NCI-H2196 (cell line): Measurements from ENCODE around the gene PRCD.
"Not testable (repeated sequence)": the region's sequence is repeated elsewhere in the genome, so short reads cannot be mapped to it uniquely, and the experiment has no call there.

Experiments used
- DNase-seq: peaks from one replicate; lab custom pipeline; 2025; ENCODE audit not compliant: unreplicated experiment; lab: John Stamatoyannopoulos, UW

The PRCD gene

DNA sequence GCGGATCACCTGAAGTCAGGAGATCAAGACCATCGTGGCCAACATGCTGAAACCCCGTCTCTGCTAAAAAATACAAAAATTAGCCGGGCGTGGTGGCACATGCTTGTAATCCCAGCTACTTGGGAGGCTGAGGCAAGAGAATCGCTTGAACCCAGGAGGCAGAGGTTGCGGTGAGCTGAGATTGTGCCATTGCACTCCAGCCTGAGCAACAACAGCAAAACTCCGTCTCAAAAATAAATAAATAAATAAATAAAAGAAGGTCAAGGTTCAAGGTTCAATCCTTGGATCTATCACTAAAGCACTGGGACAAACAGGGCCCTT lies 14.4 kb upstream of the PRCD start:
- DNase-seq, result not testable (repeated sequence)

DNA sequence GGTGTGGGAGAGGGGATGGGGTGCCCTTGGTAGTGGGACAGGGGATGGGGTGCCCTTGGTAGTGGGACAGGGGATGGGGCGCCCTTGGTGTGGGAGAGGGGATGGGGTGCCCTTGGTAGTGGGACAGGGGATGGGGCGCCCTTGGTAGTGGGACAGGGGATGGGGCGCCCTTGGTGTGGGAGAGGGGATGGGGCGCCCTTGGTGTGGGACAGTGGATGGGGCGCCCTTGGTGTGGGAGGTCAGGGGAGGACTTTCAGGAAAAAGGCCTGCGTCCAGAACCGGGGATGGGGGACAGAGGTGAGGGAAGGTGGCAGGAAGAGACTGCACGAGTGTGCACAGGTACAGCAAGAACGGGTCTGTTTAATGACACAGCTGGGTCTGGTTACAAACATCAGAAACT lies 12.8 kb upstream of the PRCD start:
- not testable (repeated sequence) for DNase-seq

- no peak for DNase-seq
These were observed 12.3 kb upstream of the PRCD start for GRCh38 chr17:76527430-76528111.

DNA sequence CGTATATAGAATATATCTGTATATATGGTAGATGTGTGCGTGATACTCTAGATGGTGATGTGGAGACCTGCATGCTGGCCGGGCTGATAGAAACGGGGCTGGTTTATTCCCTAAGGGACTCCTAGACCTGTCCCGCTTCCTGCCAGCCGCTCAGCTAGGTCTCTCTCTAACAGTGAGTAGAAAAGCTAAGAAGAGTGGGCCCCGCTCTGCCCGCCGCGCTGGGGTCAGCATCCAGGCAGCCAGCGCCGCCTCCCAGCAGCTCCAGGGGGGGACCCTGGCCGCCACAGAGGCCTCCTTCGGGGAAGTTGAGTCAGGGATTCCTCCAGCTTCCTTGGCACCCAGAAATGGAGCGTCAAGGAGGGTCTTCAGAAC lies 11.7 kb upstream of the PRCD start:
- no peak for DNase-seq

DNA sequence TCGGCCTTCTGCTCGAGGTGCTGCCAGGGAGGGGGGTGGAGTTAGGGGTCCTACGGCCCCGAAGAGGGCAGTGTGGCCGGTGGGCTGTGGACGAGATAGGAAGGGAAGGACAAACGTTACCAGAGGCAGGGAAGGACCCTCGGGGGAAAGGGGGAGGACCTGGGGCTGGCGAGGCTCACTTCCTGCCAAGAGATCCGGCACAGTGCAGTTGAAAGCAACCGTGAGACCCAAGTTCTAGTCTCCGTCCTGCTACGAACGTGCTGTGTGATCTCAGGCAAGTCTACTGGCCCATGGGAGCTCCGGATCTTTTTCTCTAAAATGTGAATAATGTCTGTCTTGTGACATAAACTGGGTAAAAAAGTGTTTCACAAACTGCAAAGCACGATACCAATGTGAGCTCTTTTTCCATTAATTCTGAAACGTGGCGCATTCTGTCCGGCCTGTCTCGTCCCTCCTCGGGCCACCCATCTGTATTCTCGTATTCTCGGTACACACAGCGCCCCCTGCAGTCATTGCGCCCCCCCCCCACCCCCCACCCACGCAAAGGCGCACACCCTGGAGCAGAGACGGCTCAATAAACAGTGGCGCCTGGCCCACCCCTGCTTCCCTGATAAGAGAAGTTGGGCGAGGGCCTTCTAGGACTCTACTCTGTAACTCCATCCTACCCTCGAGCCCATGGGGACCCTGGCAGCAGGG lies 11.2 kb upstream of the PRCD start:
- DNase-seq, result no peak

GRCh38 chr17:76529224-76530094 lies 10.4 kb upstream of the PRCD start:
- no peak for DNase-seq

DNA sequence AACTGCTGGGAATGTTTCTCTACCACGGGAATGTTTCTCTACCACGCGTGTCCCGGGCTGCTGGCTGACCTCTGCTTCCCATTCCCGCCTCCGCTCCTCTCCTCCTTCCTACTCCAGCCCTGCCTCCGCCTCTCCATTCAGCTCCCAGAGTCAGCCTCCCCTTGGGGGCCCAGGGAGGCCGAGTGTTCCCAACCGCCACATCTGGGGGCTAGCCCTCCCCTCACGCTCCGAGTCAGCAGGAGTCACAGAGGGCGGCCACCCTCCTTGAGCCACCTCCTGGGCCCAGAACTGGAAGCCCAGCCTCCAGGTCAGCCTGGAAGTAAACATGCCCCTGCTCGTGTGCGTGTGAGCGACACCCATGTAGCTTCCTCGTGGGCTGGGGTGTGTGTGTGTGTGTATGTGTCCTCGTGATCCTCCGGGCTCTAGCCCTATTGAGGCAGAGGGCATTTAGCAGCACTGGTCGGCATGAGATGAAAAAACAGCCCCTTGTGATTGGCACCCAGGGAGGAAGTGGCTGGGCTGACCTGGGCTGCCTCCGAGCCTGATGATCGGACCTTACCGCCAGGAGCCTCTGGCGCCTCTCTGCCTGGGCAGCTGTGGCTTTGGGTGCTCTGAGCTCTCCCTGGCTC lies 9.6 kb upstream of the PRCD start:
- no peak for DNase-seq

- DNase-seq, result no peak
These were observed 8.9 kb upstream of the PRCD start for GRCh38 chr17:76530811-76531485.

- no peak for DNase-seq
These were observed 8.3 kb upstream of the PRCD start for GRCh38 chr17:76531486-76532038.

GRCh38 chr17:76532072-76532651 lies 7.7 kb upstream of the PRCD start:
- DNase-seq, result no peak

- not testable (repeated sequence) for DNase-seq
These were observed 6.0 kb upstream of the PRCD start for GRCh38 chr17:76533640-76534359.

GRCh38 chr17:76534831-76535732 lies 4.8 kb upstream of the PRCD start:
- no peak for DNase-seq

GRCh38 chr17:76535788-76536510 lies 3.9 kb upstream of the PRCD start:
- no peak for DNase-seq

- no peak for DNase-seq
These were observed 3.1 kb upstream of the PRCD start for GRCh38 chr17:76536511-76537287.

DNA sequence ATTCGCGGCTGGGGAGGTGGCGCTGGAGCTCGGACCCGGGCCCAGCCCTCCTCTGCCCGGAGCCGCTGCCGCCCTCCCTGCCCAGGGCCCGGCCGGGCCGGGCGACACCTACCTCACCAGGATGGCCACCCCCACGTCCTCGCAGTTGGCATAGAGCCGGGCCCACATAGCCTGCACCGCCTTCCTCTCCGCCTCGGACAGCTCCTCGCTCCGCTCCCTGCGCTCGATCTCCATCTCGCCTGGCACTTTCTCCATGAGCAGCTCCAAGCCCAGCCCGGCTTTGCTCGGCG lies 2.6 kb upstream of the PRCD start:
- DNase-seq, result no peak

DNA sequence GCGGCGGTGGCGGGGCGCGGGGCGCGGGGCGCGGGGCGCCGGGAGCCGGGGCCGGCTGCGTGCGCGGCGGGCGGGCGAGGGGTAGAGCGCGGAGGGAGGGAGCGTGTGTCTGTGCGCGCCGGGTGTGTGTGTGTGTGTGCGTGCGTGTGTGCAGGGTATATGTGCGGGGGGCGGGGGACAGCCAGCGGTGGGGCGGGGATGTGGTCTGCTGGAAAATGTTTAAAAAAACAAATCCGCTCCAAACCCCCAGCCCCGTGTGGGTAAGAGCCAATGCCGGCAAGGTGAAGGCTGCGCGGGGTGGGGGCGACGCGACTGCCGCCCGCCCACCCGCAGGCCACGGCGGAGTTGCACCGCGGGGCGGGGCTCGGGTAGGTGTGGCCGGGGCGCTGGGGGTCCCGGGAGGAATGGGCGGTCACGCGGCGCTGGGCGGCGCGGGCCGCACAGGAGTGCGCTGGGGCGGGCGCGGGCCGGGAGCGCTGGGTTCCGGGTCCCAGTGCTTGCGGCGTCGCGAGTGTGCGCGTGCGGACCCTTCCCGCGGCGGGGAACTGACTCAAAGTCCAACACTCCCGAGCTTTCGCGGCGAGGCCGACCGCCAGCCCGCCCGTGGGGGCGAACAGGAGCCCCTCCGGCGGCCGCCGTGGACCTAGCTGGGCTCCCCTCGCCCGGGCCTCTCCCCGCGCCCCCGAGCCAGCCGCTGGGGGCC lies 2.1 kb upstream of the PRCD start, which contains the start of gene CYGB:
Gene CYGB, minus strand, starts transcription at position 132 of the 703 bp plus-strand sequence. CDS start 167 bp downstream, outside the sequence.
- no peak for DNase-seq
